ENCODE results near the gene HSPA9. TPM values are rescaled to one million over a fixed set of nuclear protein-coding genes. Genes with fewer than 3 reads are reported as not detected.

HSPA9 gene
- total RNA-seq, 2 experiments from 2014 or later, result 290 to 362 TPM

- Histone ChIP-seq H3K36me3 (ENCODE audit: insufficient read depth, low read length) (no peaks in the 10 kb centered on the region), H3K4me1 (ENCODE audit: insufficient read depth, low read length, poor library complexity, severe bottlenecking) (no peaks in the 10 kb centered on the region), H2AFZ (ENCODE audit: low read length) (no peak overlapping the region), H3K79me2 (ENCODE audit: insufficient read depth, low read depth, low read length) (no peaks in the 10 kb centered on the region), H3K27ac (ENCODE audit: low read depth, low read length, poor library complexity, severe bottlenecking) (no peak overlapping the region), H3K4me2 (ENCODE audit: low read length) (no peak overlapping the region), H3K4me3 (ENCODE audit: low read depth, low read length, poor library complexity, severe bottlenecking) (no peak overlapping the region), H4K20me1 (ENCODE audit: insufficient read depth, low read length) (no peaks in the 10 kb centered on the region), H3K9me2 (ENCODE audit: insufficient read depth, low read length) (no peaks in the 10 kb centered on the region), H3K9me3 (ENCODE audit: low read length) (no peaks in the 10 kb centered on the region)
- ChIA-PET POLR2A (no interaction called here), CTCF (ENCODE audit: unreplicated experiment) (no interaction called here)
- DNase-seq (ENCODE audit: low spot score), result no peak
- intact Hi-C loops (cut with micrococcal nuclease; ENCODE audit: unreplicated experiment), result no loop called here
- TF ChIP-seq CTCF (conservative IDR thresholded peaks at IDR 0.05; ENCODE audit: low read length) (no peak), EZH2phosphoT487 (IDR thresholded peaks at IDR 0.05; ENCODE audit: borderline replicate concordance, low read depth, low read length) (no peak)
- BruUV-seq (replicated peaks), result no TSS peak
Observed at GRCh38 chr5:138622051-138622450, 46.9 kb upstream of the HSPA9 start.

- intact Hi-C loops (cut with micrococcal nuclease; ENCODE audit: unreplicated experiment), result no loop called here
- Histone ChIP-seq H3K36me3 (ENCODE audit: insufficient read depth, low read length) (no peaks in the 10 kb centered on the region), H2AFZ (ENCODE audit: low read length) (no peak overlapping the region), H3K4me2 (ENCODE audit: low read length) (no peak overlapping the region), H3K9me3 (ENCODE audit: low read length) (no peaks in the 10 kb centered on the region), H3K9me2 (ENCODE audit: insufficient read depth, low read length) (no peaks in the 10 kb centered on the region), H3K4me1 (ENCODE audit: insufficient read depth, low read length, poor library complexity, severe bottlenecking) (no peaks in the 10 kb centered on the region), H3K4me3 (ENCODE audit: low read depth, low read length, poor library complexity, severe bottlenecking) (no peak overlapping the region), H4K20me1 (ENCODE audit: insufficient read depth, low read length) (no peaks in the 10 kb centered on the region), H3K79me2 (ENCODE audit: insufficient read depth, low read depth, low read length) (no peaks in the 10 kb centered on the region), H3K27ac (ENCODE audit: low read depth, low read length, poor library complexity, severe bottlenecking) (no peak overlapping the region)
- ChIA-PET CTCF (ENCODE audit: unreplicated experiment) (no interaction called here), POLR2A (no interaction called here)
- DNase-seq (ENCODE audit: low spot score), result no peak
- no TSS peak for BruUV-seq (replicated peaks)
- no peak for TF ChIP-seq CTCF (conservative IDR thresholded peaks at IDR 0.05; ENCODE audit: low read length)
- TF ChIP-seq EZH2phosphoT487 (IDR thresholded peaks at IDR 0.05; ENCODE audit: borderline replicate concordance, low read depth, low read length), result no peak
Observed at GRCh38 chr5:138620663-138621224, 45.5 kb upstream of the HSPA9 start.

DNA sequence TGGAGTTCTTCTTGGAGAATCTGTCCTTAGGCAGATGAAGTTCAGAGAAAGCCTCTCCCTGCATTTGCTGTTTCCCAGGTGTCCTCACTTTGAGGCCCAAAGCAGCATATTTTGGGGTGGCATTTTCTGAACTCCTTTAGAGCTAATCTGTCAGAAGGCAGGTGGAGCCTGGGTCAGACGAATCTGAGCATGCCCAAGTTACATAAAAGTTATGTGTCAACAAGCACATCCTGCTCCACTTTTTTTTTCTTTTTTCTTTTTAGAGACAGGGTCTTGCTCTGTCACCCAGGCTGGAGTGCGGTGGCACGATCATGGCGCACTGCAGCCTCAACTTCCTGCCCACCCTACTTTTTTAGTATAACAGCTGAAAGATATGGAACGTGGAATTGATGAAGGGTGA, 41.3 kb upstream of the HSPA9 start:
- no peaks in the 10 kb centered on the region for H4K20me1 ChIP-seq (ENCODE audit: insufficient read depth, low read length)
- H3K4me2 ChIP-seq (ENCODE audit: low read length), result no peak overlapping the region
- no peaks in the 10 kb centered on the region for H3K9me2 ChIP-seq (ENCODE audit: insufficient read depth, low read length)
- ChIA-PET CTCF (ENCODE audit: unreplicated experiment) (no interaction called here), POLR2A (no interaction called here)
- no peaks in the 10 kb centered on the region for H3K9me3 ChIP-seq (ENCODE audit: low read length)
- H3K4me3 ChIP-seq (ENCODE audit: low read depth, low read length, poor library complexity, severe bottlenecking), result no peak overlapping the region
- no peaks in the 10 kb centered on the region for H3K4me1 ChIP-seq (ENCODE audit: insufficient read depth, low read length, poor library complexity, severe bottlenecking)
- no peak for TF ChIP-seq CTCF (conservative IDR thresholded peaks at IDR 0.05; ENCODE audit: low read length)
- no peak for TF ChIP-seq EZH2phosphoT487 (IDR thresholded peaks at IDR 0.05; ENCODE audit: borderline replicate concordance, low read depth, low read length)
- no TSS peak for BruUV-seq (replicated peaks)
- DNase-seq (ENCODE audit: low spot score), result no peak
- no peaks in the 10 kb centered on the region for H3K36me3 ChIP-seq (ENCODE audit: insufficient read depth, low read length)
- H2AFZ ChIP-seq (ENCODE audit: low read length), result no peak overlapping the region
- no peak overlapping the region for H3K27ac ChIP-seq (ENCODE audit: low read depth, low read length, poor library complexity, severe bottlenecking)
- intact Hi-C loops (cut with micrococcal nuclease; ENCODE audit: unreplicated experiment), result no loop called here
- no peaks in the 10 kb centered on the region for H3K79me2 ChIP-seq (ENCODE audit: insufficient read depth, low read depth, low read length)

All from OCI-LY7 (cell line).